ENCODE data around the gene HEBP1.

Gene HEBP1

GRCh38 chr12:12979126-12979525, 20.9 kb downstream of the HEBP1 start:
- TF ChIP-seq CTCF (IDR thresholded peaks at IDR 0.05; ENCODE audit: low read depth, low read length, poor library complexity, severe bottlenecking) (no peak), EZH2phosphoT487 (IDR thresholded peaks at IDR 0.05; ENCODE audit: borderline replicate concordance, low read length) (no peak)
- Histone ChIP-seq H3K4me2 (ENCODE audit: low read length) (no peak overlapping the region), H4K20me1 (ENCODE audit: control insufficient read depth, insufficient read depth, low read depth, low read length) (no peaks in the 10 kb centered on the region), H3K4me1 (ENCODE audit: control insufficient read depth, low read length) (no peaks in the 10 kb centered on the region), H3K27ac (ENCODE audit: low read depth, low read length) (no peak overlapping the region), H3K9me2 (replicated peaks; ENCODE audit: control insufficient read depth, low read length) (no peaks in the 10 kb centered on the region), H3K9me3 (ENCODE audit: control insufficient read depth, insufficient read depth, low read length) (no peaks in the 10 kb centered on the region), H3F3A (ENCODE audit: control insufficient read depth, insufficient read depth) (no peaks in the 10 kb centered on the region), H3K4me3 (ENCODE audit: low read length) (no peak overlapping the region), H3K79me2 (ENCODE audit: control insufficient read depth, low read length) (no peaks in the 10 kb centered on the region), H3K27me3 (ENCODE audit: control insufficient read depth, low read length) (no peaks in the 10 kb centered on the region), H3K36me3 (ENCODE audit: control insufficient read depth, low read length) (no peaks in the 10 kb centered on the region)

GRCh38 chr12:12977231-12977630, 22.8 kb downstream of the HEBP1 start:
- Histone ChIP-seq H3K4me3 (ENCODE audit: low read length) (no peak overlapping the region), H3K27ac (ENCODE audit: low read depth, low read length) (no peak overlapping the region), H4K20me1 (ENCODE audit: control insufficient read depth, insufficient read depth, low read depth, low read length) (no peaks in the 10 kb centered on the region), H3K9me2 (replicated peaks; ENCODE audit: control insufficient read depth, low read length) (no peaks in the 10 kb centered on the region), H3K9me3 (ENCODE audit: control insufficient read depth, insufficient read depth, low read length) (no peaks in the 10 kb centered on the region), H3K4me2 (ENCODE audit: low read length) (no peak overlapping the region), H3K4me1 (ENCODE audit: control insufficient read depth, low read length) (no peaks in the 10 kb centered on the region), H3K79me2 (ENCODE audit: control insufficient read depth, low read length) (no peaks in the 10 kb centered on the region), H3F3A (ENCODE audit: control insufficient read depth, insufficient read depth) (no peaks in the 10 kb centered on the region), H3K27me3 (ENCODE audit: control insufficient read depth, low read length) (0 out of 2 replicates have a peak, but pooled peaks cover 3% of the 10 kb centered on the region), H3K36me3 (ENCODE audit: control insufficient read depth, low read length) (no peaks in the 10 kb centered on the region)
- no peak for TF ChIP-seq CTCF (IDR thresholded peaks at IDR 0.05; ENCODE audit: low read depth, low read length, poor library complexity, severe bottlenecking)
- no peak for TF ChIP-seq EZH2phosphoT487 (IDR thresholded peaks at IDR 0.05; ENCODE audit: borderline replicate concordance, low read length)

GRCh38 chr12:12976366-12976765, 23.7 kb downstream of the HEBP1 start:
- H4K20me1 ChIP-seq (ENCODE audit: control insufficient read depth, insufficient read depth, low read depth, low read length): no peaks in the 10 kb centered on the region
- H3F3A ChIP-seq (ENCODE audit: control insufficient read depth, insufficient read depth): no peaks in the 10 kb centered on the region
- no peak overlapping the region for H3K4me3 ChIP-seq (ENCODE audit: low read length)
- no peaks in the 10 kb centered on the region for H3K9me2 ChIP-seq (replicated peaks; ENCODE audit: control insufficient read depth, low read length)
- H3K27me3 ChIP-seq (ENCODE audit: control insufficient read depth, low read length): 0 out of 2 replicates have a peak, but pooled peaks cover 3% of the 10 kb centered on the region
- H3K9me3 ChIP-seq (ENCODE audit: control insufficient read depth, insufficient read depth, low read length): no peaks in the 10 kb centered on the region
- TF ChIP-seq CTCF (IDR thresholded peaks at IDR 0.05; ENCODE audit: low read depth, low read length, poor library complexity, severe bottlenecking): no peak
- TF ChIP-seq EZH2phosphoT487 (IDR thresholded peaks at IDR 0.05; ENCODE audit: borderline replicate concordance, low read length): no peak
- H3K4me2 ChIP-seq (ENCODE audit: low read length): no peak overlapping the region
- H3K36me3 ChIP-seq (ENCODE audit: control insufficient read depth, low read length): no peaks in the 10 kb centered on the region
- H3K4me1 ChIP-seq (ENCODE audit: control insufficient read depth, low read length): no peaks in the 10 kb centered on the region
- H3K79me2 ChIP-seq (ENCODE audit: control insufficient read depth, low read length): no peaks in the 10 kb centered on the region
- no peak overlapping the region for H3K27ac ChIP-seq (ENCODE audit: low read depth, low read length)

Data from DOHH2 (cell line).